Panc1 (cell line): ENCODE data around the gene FBXL19.

ENCODE experiments used
- CTCF ChIP-seq: fragments of 450-650 bp; IDR thresholded peaks from 2 replicates; pipeline ENCODE4 v1.5.1; 2017; ENCODE audit warnings: mild to moderate bottlenecking
- POLR2AphosphoS5 ChIP-seq: IDR thresholded peaks from 2 replicates; pipeline ENCODE4 v1.6.1; 2012; ENCODE audit warnings: mild to moderate bottlenecking, low read depth, low read length, moderate library complexity
- SIN3A ChIP-seq: IDR thresholded peaks from 2 replicates; pipeline ENCODE4 v1.6.1; 2012; ENCODE audit warnings: low read depth, mild to moderate bottlenecking, low read length, moderate library complexity, borderline replicate concordance; ENCODE audit not compliant: insufficient read depth
- TCF7L2 ChIP-seq: IDR thresholded peaks from 2 replicates; pipeline ENCODE4 v1.6.1; 2011; ENCODE audit warnings: mild to moderate bottlenecking, low read depth, low read length, inconsistent platforms
- TF ChIP-seq, protein P1 (sequence below), 2 experiments: IDR thresholded peaks; 2 replicates each; pipeline ENCODE4 v1.6.1; 2011 to 2012; ENCODE audit warnings: low read depth in 2 of 2, control low read depth in 1 of 2, low read length in 1 of 2, mild to moderate bottlenecking in 1 of 2, moderate library complexity in 1 of 2; ENCODE audit not compliant: insufficient read depth in 1 of 2

DNA sequence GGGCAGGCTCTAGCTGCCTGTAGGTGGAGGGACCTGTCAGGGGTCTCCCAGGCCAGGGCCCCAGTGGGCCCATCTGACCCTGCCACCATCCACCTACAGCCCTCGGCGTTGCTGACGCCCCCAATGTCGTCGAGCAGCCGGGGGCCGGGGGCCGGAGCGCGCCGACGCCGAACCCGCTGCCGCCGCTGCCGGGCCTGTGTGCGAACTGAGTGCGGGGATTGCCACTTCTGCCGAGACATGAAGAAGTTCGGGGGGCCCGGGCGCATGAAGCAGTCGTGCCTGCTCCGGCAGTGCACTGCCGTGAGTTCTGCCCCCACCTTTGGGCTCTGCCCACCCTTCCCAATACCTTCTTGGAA is 2.2 kb downstream of the FBXL19 start:
- TF ChIP-seq POLR2AphosphoS5, result no peak
- no peak for TF ChIP-seq CTCF
- TF ChIP-seq SIN3A, result no peak
- no peak for TF ChIP-seq TCF7L2
- TF ChIP-seq, protein P1, sequence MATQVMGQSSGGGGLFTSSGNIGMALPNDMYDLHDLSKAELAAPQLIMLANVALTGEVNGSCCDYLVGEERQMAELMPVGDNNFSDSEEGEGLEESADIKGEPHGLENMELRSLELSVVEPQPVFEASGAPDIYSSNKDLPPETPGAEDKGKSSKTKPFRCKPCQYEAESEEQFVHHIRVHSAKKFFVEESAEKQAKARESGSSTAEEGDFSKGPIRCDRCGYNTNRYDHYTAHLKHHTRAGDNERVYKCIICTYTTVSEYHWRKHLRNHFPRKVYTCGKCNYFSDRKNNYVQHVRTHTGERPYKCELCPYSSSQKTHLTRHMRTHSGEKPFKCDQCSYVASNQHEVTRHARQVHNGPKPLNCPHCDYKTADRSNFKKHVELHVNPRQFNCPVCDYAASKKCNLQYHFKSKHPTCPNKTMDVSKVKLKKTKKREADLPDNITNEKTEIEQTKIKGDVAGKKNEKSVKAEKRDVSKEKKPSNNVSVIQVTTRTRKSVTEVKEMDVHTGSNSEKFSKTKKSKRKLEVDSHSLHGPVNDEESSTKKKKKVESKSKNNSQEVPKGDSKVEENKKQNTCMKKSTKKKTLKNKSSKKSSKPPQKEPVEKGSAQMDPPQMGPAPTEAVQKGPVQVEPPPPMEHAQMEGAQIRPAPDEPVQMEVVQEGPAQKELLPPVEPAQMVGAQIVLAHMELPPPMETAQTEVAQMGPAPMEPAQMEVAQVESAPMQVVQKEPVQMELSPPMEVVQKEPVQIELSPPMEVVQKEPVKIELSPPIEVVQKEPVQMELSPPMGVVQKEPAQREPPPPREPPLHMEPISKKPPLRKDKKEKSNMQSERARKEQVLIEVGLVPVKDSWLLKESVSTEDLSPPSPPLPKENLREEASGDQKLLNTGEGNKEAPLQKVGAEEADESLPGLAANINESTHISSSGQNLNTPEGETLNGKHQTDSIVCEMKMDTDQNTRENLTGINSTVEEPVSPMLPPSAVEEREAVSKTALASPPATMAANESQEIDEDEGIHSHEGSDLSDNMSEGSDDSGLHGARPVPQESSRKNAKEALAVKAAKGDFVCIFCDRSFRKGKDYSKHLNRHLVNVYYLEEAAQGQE (IDR thresholded peaks at IDR 0.05; ENCODE audit: insufficient read depth in 1 of 2, low read depth in 2 of 2, low read length in 1 of 2), result no peak
